ENCODE measurements around the gene PI4KB. TPM values are rescaled to one million over a fixed set of nuclear protein-coding genes. Genes with fewer than 3 reads are reported as not detected.
A peak's percentile ranks its signal among the peaks of the same experiment; 100 is the strongest.

PI4KB gene
- total and polyA plus RNA-seq, 2 donors from 2014 or later: 43.5 to 60.9 TPM

DNA sequence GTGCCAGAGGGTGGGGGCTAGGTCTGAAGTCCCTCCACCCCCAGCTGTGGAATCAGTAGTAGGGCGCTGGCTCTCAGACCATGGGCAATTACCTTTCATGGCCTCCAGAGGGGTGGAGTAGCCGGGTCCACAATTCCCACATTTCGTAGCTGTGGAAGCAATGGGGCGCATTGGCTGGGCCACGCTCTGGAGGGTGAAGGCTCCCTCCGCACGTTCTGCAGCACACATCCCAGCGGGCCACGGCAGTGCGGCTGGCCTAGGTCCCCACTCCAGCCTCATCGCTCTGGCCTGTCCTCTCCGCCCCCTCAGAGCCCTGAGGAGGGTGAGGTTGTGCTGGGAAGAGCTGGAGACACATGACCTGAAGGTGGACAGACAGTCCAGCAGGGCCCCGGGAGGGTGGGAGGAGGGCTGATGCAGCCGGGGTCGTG is 42.4 kb upstream of the PI4KB start:
- no peak for FAIRE-seq
- no peak overlapping the region for H3K27ac ChIP-seq (ENCODE audit: low read depth in 2 of 2, low read length in 2 of 2)
- TF ChIP-seq, protein P1, sequence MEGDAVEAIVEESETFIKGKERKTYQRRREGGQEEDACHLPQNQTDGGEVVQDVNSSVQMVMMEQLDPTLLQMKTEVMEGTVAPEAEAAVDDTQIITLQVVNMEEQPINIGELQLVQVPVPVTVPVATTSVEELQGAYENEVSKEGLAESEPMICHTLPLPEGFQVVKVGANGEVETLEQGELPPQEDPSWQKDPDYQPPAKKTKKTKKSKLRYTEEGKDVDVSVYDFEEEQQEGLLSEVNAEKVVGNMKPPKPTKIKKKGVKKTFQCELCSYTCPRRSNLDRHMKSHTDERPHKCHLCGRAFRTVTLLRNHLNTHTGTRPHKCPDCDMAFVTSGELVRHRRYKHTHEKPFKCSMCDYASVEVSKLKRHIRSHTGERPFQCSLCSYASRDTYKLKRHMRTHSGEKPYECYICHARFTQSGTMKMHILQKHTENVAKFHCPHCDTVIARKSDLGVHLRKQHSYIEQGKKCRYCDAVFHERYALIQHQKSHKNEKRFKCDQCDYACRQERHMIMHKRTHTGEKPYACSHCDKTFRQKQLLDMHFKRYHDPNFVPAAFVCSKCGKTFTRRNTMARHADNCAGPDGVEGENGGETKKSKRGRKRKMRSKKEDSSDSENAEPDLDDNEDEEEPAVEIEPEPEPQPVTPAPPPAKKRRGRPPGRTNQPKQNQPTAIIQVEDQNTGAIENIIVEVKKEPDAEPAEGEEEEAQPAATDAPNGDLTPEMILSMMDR (IDR thresholded peaks at IDR 0.05; ENCODE audit: borderline replicate concordance, extremely low read depth, insufficient read depth): no peak
- intact Hi-C loops (cut with DNase I): no loop called here
- no peak overlapping the region for H3K9ac ChIP-seq (ENCODE audit: low read length in 3 of 3)
- H3K4me1 ChIP-seq (ENCODE audit: control insufficient read depth in 2 of 3, insufficient read depth in 2 of 3, low read depth in 1 of 3, low read length in 3 of 3): peaks cover 0 to 48% (median 45%) of the 10 kb centered on the region in 3 donors
- H3K4me3 ChIP-seq (ENCODE audit: low read length in 3 of 3): no peak overlapping the region
- peak in 1 of 5 donors; percentile 75 for DNase-seq
- no peaks in the 10 kb centered on the region for H3K9me3 ChIP-seq (ENCODE audit: control insufficient read depth in 2 of 3, insufficient read depth in 1 of 3, low read length in 3 of 3)
- peaks cover 0 to 21% (median 7%) of the 10 kb centered on the region in 3 donors for H3K36me3 ChIP-seq (ENCODE audit: control insufficient read depth in 2 of 3, insufficient read depth in 3 of 3, low read length in 3 of 3)
- no peaks in the 10 kb centered on the region for H3K27me3 ChIP-seq (ENCODE audit: control insufficient read depth, insufficient read depth, low read length)

DNA sequence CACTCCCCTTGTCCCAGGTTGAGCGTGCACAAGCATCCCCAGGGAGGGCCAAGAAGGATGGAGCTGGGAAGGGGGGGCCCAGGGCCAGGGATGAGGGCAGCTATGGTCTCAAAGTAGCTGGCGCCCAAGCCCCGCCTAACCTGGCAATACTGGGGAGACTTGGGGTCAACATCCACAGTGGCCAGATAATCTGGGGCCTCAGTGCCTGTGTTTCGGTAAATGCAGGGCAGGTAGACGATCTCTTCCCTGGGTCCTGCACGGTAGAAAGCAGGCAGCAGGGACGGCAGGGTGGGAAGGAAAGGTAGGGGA is 42.0 kb upstream of the PI4KB start:
- Histone ChIP-seq H3K4me3 (ENCODE audit: low read length in 3 of 3) (no peak overlapping the region), H3K27ac (ENCODE audit: low read depth in 2 of 2, low read length in 2 of 2) (peak overlapping the region in 1 of 2 donors; percentile 68), H3K9ac (ENCODE audit: low read length in 3 of 3) (no peak overlapping the region), H3K27me3 (ENCODE audit: control insufficient read depth, insufficient read depth, low read length) (no peaks in the 10 kb centered on the region), H3K36me3 (ENCODE audit: control insufficient read depth in 2 of 3, insufficient read depth in 3 of 3, low read length in 3 of 3) (peaks cover 0 to 25% (median 11%) of the 10 kb centered on the region in 3 donors), H3K4me1 (ENCODE audit: control insufficient read depth in 2 of 3, insufficient read depth in 2 of 3, low read depth in 1 of 3, low read length in 3 of 3) (peaks cover 0 to 48% (median 45%) of the 10 kb centered on the region in 3 donors), H3K9me3 (ENCODE audit: control insufficient read depth in 2 of 3, insufficient read depth in 1 of 3, low read length in 3 of 3) (no peaks in the 10 kb centered on the region)
- DNase-seq (no peak), FAIRE-seq (no peak)
- TF ChIP-seq, protein P1 (IDR thresholded peaks at IDR 0.05; ENCODE audit: borderline replicate concordance, extremely low read depth, insufficient read depth): no peak
- intact Hi-C loops (cut with DNase I): no loop called here

DNA sequence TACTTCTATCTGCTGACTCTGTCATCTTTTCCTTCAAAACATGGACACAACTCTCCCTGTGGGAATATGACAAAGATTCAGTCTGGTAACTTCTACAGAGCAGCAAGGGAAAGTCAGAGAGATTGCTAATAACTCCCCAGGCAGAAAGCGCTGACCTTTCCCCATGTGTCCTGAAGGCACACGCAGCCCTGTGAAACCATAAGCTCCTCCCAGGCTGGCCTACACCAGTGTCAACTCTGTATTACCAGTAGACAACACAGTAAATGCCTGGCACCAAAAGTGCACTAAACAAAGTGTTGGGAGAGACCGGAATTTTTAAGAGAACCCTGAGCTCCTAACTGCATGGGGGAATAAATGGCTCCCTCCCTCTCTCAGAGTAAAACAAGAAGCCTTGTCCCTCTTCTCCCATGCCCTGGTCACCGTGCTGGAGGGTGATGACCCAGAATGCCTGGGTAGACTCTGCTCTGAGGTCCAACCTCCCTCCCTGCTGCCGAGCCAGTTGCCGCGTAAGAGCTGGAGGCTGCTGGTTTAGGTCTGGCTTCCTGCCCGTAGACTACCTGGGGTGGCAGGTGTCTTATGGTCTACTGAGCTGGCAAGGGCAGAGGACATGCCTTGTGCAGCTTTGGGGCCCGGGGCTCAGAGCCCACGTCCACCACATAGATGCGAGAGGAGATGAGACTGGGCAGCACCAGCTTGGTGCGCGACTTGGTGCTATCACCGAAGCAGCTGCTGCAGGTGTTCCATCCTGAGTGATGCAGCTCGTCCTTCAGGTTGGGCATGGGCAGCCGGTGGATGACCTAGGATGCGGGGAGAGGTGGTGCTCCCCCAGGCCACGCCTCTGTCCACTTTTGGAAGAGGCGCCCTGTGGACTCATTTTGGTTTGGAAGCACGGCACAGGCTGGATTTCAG is 41.4 kb upstream of the PI4KB start:
- peaks cover 0 to 29% (median 13%) of the 10 kb centered on the region in 3 donors for H3K36me3 ChIP-seq (ENCODE audit: control insufficient read depth in 2 of 3, insufficient read depth in 3 of 3, low read length in 3 of 3)
- FAIRE-seq (no peak), DNase-seq (peak in 1 of 5 donors; percentile 74)
- TF ChIP-seq, protein P1 (IDR thresholded peaks at IDR 0.05; ENCODE audit: borderline replicate concordance, extremely low read depth, insufficient read depth): no peak
- H3K4me1 ChIP-seq (ENCODE audit: control insufficient read depth in 2 of 3, insufficient read depth in 2 of 3, low read depth in 1 of 3, low read length in 3 of 3): peaks cover 0 to 48% (median 45%) of the 10 kb centered on the region in 3 donors
- peak overlapping the region; percentile 68 to 84 for H3K27ac ChIP-seq (ENCODE audit: low read depth in 2 of 2, low read length in 2 of 2)
- no peaks in the 10 kb centered on the region for H3K27me3 ChIP-seq (ENCODE audit: control insufficient read depth, insufficient read depth, low read length)
- peak overlapping the region in 1 of 3 donors; percentile 9 for H3K4me3 ChIP-seq (ENCODE audit: low read length in 3 of 3)
- H3K9me3 ChIP-seq (ENCODE audit: control insufficient read depth in 2 of 3, insufficient read depth in 1 of 3, low read length in 3 of 3): no peaks in the 10 kb centered on the region
- peak overlapping the region in 2 of 3 donors; percentile 17 to 21 for H3K9ac ChIP-seq (ENCODE audit: low read length in 3 of 3)
- intact Hi-C loops (cut with DNase I): no loop called here
